HG02870 (cell line): ENCODE results near the gene PFAS.
A peak's percentile ranks its signal among the peaks of the same experiment; 100 is the strongest.

ENCODE experiments used
- ATAC-seq: cut with Tn5 transposase; IDR thresholded peaks from one replicate; pipeline ENCODE4 v1.9.1; 2021; ENCODE audit warnings: mild to moderate bottlenecking, moderate library complexity; ENCODE audit not compliant: unreplicated experiment

The PFAS gene

DNA sequence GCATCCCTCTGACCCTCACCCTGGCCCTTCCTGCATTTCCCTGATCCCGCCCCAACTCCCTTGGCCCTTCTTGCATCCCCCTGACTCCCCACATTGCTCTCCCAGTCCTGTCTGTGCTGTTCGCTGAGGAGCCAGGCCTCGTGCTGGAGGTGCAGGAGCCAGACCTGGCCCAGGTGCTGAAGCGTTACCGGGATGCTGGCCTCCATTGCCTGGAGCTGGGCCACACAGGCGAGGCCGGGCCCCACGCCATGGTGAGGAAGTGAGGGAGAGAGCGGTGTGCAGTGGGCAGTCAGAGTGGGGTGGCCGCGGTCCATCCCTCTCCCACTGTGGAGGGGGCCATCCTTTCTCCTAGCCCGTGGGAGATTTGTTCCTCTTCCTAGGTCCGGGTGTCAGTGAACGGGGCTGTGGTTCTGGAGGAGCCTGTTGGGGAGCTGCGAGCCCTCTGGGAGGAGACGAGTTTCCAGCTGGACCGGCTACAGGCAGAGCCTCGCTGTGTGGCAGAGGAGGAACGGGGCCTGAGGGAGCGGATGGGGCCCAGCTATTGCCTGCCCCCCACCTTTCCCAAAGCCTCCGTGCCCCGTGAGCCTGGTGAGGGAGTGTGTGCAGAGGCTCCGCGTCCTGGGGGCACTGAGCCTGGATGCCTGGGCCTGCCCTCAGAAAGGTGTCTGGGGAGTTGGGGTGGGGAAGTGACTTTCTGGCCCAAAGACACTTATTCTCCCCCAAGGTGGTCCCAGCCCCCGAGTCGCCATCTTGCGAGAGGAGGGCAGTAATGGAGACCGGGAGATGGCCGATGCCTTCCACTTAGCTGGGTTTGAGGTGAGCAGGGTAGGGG lies 17.8 kb downstream of the PFAS start:
- no peak for ATAC-seq

DNA sequence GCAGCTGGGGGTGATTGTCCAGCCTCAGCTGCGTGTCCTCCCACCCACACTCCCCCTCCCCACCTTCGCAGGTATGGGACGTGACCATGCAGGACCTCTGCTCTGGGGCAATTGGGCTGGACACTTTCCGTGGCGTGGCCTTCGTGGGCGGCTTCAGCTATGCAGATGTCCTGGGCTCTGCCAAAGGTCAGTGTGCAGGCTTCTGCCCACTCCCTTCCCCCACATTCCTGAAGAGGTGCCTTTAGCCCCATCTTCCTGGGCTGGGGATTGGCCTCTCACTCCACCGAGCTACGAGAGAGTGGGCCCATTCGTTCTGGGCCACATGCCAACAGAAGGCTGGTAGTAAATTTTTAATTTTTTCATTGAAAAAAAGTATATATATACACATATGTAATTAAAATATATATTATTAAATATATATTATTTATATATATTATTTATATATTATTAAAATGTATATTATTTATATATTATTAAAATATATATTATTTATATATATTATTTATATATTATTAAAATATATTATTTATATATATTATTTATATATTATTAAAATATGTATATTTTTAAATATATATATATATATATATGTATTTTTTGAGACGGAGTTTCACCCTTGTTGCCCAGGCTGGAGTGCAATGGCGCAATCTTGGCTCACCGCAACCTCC lies 18.5 kb downstream of the PFAS start:
- ATAC-seq, result no peak

DNA sequence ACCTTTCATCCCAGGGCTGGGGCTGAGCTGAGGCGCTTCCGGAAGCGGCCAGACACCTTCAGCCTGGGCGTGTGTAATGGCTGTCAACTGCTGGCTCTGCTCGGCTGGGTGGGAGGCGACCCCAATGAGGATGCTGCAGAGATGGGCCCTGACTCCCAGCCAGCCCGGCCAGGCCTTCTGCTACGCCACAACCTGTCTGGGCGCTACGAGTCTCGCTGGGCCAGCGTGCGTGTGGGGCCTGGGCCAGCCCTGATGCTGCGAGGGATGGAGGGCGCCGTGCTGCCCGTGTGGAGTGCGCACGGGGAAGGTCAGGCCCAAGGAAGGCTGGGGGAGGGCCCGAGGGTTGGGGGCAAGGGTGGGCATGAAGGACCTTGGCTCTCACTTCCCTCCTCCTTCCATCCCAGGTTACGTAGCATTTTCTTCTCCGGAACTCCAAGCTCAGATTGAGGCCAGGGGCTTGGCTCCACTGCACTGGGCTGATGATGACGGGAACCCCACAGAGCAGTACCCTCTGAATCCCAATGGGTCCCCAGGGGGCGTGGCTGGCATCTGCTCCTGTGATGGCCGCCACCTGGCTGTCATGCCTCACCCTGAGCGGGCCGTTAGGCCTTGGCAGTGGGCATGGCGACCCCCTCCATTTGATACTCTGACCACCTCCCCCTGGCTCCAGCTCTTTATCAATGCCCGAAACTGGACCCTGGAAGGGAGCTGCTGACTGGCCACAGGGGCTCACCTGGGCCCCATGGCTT lies 19.6 kb downstream of the PFAS start:
- ATAC-seq, result no peak

DNA sequence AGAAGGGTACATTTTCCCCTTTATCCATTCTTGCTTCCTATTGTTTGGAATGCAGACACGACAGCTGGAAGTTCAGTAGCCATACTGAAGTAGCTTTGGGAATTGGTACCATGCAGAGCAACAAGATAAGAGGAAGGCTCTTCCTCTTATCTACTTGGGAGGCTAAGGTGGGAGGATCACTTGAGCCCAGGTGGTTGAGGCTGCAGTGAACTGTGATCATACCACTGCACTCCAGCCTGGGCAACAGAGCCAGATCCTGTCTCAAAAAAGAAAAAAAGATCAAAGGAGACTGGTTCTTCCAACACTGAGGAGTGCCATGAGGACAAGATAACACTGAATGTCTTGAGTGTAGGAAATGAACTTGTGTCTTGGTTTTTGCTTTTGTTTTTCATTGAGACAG lies 23.3 kb downstream of the PFAS start:
- no peak for ATAC-seq

DNA sequence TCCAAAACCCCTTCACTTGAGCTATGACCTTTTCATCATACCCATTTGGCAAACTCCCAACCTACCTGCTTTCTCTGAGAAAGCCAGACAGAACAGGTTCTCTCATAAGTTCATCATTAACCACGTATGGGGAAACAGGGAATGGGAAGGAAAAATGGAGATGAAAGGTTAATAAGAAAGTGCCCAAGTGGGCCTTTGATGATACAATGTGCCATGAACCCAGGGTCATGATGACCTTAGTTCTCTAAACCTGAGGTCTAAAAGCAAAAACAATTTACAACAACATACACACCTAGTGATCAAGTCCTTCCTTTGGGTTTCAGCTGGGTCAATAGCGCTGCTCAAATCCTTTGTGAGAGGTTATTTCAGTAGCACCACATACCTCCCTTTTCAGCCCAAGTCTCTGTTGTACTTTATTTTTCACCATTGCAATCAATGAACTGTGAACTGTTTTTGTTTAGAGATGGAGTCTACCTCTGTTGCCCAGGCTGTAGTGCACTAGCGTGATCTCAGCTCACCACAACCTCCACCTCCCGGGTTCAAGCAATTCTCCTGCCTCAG lies 24.9 kb downstream of the PFAS start:
- no peak for ATAC-seq

DNA sequence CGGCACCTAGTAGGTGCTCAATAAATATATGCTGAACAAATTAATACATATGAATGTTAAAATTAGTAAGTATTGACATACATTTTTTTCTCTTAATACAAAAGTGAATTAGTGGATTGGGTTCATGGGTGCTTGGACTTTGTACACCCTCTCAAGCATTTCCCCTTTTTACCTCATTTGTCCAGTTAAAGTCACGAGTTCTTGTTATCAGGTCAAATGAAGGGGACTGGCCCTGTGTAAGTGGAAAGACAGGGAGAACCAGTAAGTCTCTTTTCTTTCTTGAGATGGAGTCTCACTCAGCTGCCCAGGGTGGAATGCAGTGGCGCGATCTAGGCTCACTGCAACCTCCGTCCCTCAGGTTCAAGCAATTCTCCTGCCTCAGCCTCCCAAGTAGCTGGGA lies 25.7 kb downstream of the PFAS start:
- ATAC-seq, result no peak

DNA sequence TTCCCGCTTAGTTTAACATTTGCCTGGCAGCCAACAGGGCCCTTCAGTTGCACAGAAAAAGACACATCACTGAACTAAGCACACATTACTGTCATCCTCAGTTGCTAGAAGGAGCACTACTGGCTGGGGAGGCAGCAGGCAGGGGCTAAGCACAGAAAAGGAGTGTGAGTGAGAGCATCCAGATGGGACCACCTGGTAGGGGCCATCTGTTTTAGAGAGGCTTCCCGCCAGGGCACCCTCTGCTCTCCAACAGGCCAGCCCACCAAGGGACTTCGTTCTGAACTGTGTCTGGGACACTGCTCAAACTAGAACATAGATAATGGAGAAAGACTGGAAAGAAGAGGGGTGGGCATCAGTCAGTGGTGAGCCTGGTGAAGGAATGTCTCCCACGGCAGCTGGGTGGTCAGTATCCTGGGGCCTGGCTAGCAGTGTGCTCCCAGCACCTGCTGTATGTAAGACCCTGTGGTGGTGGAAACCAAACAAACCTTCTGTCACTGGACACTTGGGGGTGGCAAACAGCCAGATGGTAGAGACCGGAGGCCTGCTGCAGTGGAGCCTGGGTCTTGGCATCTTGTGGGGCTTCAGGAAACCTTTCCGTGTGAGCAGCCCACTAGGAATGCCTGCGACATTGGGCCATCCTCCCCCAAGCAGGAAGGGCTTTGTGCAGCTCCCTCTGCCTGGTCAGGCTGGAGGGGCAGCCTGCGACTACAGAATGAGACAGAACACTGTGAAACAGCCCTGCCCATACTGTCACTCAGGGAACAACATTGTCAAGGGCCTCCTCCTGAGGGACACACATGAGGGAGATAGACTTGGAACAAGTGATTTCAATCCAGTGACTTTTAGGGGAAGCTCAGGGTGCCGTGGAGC lies 26.6 kb downstream of the PFAS start:
- ATAC-seq, result no peak

DNA sequence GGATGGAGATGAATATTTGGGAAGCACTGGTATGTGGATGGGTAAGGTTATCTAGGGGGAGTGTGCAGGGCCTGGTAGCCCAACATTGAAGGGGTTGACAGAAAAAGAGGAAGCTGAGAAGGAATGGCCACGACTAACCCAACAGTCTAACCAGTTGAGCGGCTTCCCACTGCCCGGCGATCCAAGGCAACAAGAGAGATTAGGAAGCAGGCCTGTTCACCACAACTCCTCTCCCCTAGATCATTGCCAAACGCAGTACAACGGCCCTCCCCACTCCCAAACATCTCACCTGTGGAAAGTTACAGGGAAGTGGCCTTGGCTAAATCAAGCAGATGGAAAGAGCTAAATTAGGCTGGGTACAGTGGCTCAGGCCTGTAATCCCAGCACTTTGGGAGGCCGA lies 28.2 kb downstream of the PFAS start:
- no peak for ATAC-seq

DNA sequence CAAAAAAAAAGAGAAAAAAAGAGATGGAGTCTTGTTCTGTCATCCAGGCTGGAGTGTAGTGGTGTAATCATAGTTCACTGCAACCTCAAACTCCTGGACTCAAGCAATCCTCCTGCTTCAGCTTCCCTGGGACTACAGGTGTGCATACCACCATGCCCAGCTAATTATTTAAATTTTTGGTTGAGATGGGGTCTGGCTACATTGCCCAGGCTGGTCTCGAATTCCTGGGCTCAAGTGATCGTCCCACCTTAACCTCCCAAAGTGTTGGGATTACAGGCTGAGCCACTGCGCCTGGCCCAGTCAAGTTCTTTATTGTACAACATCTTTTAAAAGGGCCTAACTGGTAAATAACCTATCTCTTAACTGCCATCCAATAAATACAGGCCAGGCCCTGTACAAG lies 33.3 kb downstream of the PFAS start:
- ATAC-seq, result no peak

DNA sequence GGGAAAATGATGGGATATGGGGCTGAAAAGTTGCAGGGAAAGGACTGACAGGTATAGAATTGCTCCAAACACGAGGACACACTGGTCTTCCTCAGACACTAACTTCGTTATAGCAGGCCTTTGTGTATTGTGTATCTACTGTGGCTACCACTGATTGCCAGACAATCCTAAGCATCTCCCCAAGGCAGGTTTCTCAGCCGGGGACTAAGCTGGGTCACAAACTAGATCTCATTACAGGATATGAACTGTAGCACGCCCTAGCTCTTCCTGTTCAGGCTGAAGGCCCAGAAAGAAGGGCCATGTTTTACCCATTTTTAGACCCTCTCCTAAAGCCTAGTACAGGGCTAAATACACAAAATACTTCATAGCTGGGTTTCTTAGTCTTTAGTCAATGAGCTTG lies 34.3 kb downstream of the PFAS start:
- no peak for ATAC-seq

DNA sequence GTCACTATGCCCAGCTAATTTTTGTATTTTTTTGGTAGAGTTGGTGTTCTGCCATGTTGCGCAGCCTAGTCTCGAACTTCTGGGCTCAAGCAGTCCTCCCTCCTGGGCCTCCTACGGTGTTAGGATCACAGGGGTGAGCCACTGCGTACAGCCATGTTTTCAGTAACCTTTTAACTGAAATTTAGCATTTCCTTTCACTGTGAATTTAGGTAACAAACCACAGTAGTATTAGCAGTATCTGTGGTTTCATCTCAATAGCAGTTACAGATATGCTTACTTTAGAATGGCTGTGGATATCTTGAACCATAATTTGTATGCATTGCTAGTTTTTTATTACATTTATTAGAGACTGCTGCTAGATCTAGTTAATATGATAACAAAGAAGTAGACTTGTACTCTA lies 35.0 kb downstream of the PFAS start:
- no peak for ATAC-seq

DNA sequence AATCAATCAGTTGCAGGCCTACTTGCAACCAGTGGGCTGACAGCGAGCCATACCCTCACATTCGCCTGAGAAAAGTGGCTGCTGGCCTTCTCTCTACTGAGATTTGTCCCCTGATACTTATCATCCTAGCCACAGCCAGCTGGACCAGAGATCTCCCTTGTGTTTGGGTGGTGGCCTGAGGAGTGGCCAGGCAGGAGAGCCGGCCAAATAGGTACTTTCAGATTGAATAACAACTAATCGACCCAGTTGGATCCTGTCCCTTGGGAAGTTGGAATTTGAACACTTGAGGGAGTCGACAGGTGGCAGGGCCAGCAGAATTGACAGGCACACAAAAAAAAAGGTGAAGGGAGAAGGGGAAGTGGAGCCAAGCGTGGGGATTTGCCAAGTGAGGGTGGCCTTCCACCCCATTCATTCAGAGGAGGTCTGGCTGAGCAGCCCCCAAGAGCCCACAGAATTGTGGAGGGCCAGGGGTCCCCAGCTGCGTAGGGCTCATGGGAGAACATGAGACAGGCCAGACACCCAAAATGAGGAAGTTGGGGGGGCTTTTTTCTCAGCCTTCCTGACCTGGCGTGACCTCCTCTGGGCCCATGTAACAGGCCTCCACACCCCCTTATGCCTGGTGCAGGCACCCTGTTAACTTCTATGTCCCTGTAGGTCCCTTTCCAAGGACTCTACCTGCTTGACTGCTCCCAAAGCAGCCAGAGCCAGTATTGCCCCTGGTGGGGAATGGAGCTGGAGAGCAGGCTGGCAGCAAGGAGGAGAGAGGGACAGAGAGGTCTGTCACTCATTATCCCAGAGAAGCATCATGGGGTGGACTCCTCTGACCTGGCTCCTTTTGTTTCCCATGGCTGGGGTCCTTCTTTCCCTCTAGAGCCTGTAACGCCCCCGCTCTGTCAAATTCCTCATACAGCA lies 36.4 kb downstream of the PFAS start:
- ATAC-seq, result no peak

DNA sequence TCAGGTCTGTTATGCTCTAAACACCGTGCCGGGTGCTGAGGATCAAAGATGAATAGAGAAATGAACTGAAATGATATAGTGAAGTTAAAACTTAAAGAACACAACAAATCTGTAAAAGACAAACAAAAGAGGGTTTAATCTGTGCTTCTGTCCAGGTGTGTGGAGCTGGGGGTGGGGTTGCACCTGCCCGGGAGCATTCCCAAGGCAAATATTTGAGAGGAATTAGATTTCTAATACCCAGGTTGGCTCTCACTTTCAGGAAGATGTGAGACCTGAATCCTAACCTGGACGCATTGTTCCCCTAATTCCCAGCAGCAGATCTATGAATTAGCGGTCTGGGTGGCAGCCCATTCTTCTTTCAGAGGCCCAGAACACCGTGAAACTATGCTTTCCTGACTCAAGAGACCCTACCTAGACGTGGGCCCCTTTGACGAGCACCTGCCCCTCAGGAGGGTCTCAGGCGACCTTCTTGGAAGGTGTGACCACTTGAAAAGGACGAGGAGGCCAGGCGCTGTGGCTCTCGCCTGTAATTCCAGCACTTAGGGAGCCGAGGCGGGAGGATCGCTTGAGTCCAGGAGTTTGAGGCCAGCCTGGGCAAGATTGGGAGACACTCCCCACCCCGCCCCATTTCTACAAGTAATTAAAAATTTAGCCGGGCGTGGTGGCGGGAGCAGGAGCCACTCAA lies 38.7 kb downstream of the PFAS start:
- ATAC-seq, result no peak

DNA sequence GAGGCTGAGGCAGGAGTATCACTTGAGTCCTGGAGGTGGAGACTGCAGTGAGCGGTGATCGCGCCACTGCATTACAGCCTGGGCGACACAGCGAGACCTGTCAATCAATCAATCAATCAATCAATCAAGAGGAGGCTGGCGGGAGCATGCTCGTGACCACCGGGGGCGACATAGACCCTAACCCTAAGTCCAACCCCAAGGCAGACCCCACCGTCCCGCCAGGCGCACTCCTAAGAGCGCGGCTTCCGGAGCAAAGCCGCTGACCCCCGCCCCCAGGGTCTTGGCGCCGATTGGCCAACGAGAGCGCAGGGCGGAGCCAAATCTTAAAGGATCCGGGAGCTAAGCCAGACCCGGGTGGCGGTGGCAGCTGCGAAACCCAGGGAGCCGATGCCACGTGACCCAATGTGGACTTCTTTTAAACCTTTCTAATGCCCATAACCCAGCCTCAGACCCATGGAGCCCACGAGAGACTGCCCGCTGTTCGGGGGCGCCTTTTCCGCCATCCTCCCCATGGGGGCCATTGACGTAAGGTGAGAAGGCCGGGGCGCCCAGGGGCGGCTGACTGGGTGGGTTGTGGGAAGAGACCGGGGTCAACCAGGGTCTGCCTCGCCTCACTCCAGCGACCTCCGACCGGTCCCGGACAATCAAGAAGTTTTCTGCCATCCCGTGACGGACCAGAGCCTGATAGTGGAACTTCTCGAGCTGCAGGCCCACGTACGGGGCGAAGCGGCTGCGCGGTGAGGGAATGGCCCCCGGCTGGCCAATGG lies 39.4 kb downstream of the PFAS start, which contains the start of gene RANGRF:
RANGRF (plus strand) TSS at position 335 of the 767 bp plus-strand sequence; CDS start at position 454, 119 bp downstream.
- peak; percentile 81 for ATAC-seq

DNA sequence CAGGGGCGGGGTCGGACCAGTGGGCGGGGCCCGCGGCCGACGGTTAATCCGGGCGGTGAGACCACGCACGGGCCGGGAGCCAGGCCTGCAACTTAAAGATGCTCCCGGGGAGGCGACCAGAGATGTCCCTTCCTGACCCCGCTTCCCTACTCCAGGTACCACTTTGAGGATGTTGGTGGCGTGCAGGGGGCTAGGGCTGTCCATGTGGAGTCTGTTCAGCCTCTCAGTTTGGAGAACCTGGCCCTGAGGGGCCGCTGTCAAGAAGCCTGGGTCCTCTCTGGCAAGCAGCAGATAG lies 40.0 kb downstream of the PFAS start:
- ATAC-seq, result no peak

DNA sequence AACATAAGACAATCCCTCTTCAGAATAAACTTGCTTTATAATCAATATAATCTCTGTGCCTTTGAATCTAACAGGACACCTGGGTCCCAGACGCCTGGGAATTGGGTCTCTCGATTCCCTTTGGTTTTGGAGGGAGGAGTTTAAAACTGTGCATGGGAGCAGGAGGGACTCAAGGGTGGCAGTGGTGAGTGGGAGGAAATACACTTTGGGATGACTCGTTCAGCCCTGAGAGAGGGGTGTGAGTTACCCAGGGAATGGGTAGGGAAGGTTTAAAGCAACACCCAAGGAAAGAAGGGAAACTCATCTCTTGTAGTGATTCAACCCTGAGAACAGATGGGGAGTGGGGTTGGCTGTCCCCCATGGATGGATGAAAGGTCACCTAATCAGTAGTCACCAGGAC lies 41.0 kb downstream of the PFAS start:
- ATAC-seq, result no peak

DNA sequence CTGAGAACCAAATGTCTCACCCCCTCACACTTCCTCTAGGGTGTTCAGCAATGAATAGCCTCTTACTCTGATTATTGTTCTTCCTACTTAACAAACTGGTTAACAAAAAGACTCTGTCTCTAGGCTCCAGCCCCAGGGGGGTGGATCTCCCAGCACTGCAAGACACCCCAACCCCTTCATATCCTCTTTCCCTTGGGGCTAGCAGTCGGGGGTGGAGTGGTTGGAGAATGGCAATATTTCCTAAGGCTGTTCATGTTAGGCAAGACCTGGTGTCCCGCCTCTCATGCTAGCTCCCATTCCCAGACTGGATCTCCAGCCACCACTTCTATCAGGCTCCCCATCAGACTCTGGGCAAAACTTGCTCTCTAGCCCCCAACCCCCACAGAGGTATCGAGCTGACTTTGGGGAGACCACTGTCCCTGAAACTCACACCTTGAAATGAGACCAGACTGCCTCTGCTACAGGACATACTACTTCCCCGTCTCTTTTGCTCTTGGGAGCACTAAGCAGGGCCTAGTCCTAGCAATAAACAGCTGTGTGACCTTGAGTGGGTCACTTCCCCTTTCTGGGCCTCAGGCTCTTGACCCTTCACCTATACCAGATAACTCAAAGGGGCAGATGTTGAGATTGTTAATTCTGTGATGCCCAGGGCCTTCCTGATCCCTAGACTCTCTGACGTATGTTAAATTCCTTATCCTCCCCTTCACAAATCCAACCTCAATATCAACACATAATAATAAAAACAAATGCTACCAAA lies 43.7 kb downstream of the PFAS start:
- no peak for ATAC-seq

DNA sequence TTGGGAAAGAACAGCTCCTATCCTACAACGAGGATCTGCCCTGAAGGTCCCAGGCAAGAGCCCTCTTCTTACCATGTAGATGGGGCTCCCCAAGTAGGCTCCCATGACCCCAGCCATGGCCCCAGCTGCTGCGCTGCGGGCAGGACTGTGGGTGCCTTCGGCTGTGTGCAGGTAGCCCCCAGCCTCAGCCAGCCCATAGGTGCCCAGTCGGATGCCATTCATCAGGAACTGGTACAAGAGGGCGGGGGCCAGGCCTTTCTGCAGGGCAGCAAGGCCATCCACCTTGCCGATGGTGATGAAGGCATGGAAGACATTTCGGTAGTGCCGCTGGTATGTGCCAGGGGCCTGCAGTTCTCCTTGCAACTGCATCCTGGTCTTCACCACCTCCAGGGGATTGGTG lies 45.3 kb downstream of the PFAS start:
- ATAC-seq, result no peak
